Body of pancreas (tissue), 4 donors: Measurements from ENCODE around the gene SPESP1. TPM values are rescaled to one million over a fixed set of nuclear protein-coding genes. Genes with fewer than 3 reads are reported as not detected.

ENCODE experiments used
- ATAC-seq: fragments of 150-250 bp; one replicate; pipeline ENCODE4 v1.9.1; 2016
- DNase-seq, 4 donors: peaks; one replicate each; pipeline ENCODE4 v3.0.0-alpha.2; 2019
- H3K27ac ChIP-seq, 4 donors: fragments of 200-600 bp; sonication (generic); 1 replicate in 3 of 4; 2 replicates in 1 of 4; pipeline versions ENCODE4 v1.5.1 to v1.6.1; 2016 to 2019; ENCODE audit warnings: mild to moderate bottlenecking in 1 of 4, mixed read lengths in 1 of 4, moderate library complexity in 1 of 4
- H3K27me3 ChIP-seq, 2 donors: fragments of 200-600 bp; sonication (generic); one replicate each; pipeline ENCODE4 v1.6.0; 2016; ENCODE audit warnings: mild to moderate bottlenecking in 1 of 2
- H3K36me3 ChIP-seq, 2 donors: fragments of 200-600 bp; sonication (generic); replicated peaks in 1 of 2; 2 replicates each; pipeline ENCODE4 v1.5.1; 2016; ENCODE audit warnings: low read depth in 2 of 2; ENCODE audit not compliant: insufficient read depth in 1 of 2
- H3K4me1 ChIP-seq: fragments of 200-600 bp; sonication (generic); one replicate; pipeline ENCODE4 v1.6.0; 2016
- H3K4me3 ChIP-seq, 2 donors: fragments of 200-600 bp; sonication (generic); 1 replicate in 1 of 2; 2 replicates in 1 of 2; pipeline ENCODE4 v1.5.1; 2016 to 2019
- H3K9me3 ChIP-seq, 3 donors: fragments of 200-600 bp; sonication (generic); 1 replicate in 2 of 3; 2 replicates in 1 of 3; pipeline ENCODE4 v1.5.1; 2016
- CTCF ChIP-seq, 7 experiments: fragments of 450-650 bp in 4 of 7; fragments of 200-600 bp in 3 of 7; sonication (generic) in 3 of 7; IDR thresholded peaks; one replicate each; pipeline ENCODE4 v1.5.1; 2016 to 2019; ENCODE audit warnings: antibody characterized with exemption in 7 of 7
- POLR2A ChIP-seq, 3 donors: fragments of 450-650 bp; IDR thresholded peaks; one replicate each; pipeline ENCODE4 v1.6.1; 2016; ENCODE audit warnings: antibody characterized with exemption in 3 of 3, mild to moderate bottlenecking in 2 of 3
- WGBS, 2 donors: methylation state at CpG; one replicate each; pipeline ENCODE4 v1.1.5; 2017; 5-methylcytosine and 5-hydroxymethylcytosine counted together
- intact Hi-C: fragments of 100-400 bp; cut with DNase I; formaldehyde crosslinking; loops from one replicate; pipeline ENCODE4 v1.15.1; 2023
- total RNA-seq, 2 donors: library from RNA; depleted of rRNA; stranded (reverse); fragments of >200 nt; gene quantifications; one replicate each; pipeline ENCODE4 v1.1.0, GENCODE V29; 2016

Gene SPESP1
- total RNA-seq, 2 donors from 2014 or later = 2.1 TPM; not detected in 1

GRCh38 chr15:68924866-68925560 is 5.3 kb upstream of the SPESP1 start:
- no peaks in the 10 kb centered on the region for H3K27me3 ChIP-seq
- 4% methylated on average over 8 of the region's 8 CpGs for WGBS, 2 donors

GRCh38 chr15:68933001-68933400 is 2.7 kb downstream of the SPESP1 start:
- intact Hi-C loops = no loop called here
- peaks cover 4% of the 10 kb centered on the region for H3K4me1 ChIP-seq
- 88 to 90% methylated on average over 6 of the region's 6 CpGs for whole genome bisulfite sequencing, 2 donors
- H3K9me3 ChIP-seq = no peaks in the 10 kb centered on the region
- no peaks in the 10 kb centered on the region for H3K27me3 ChIP-seq
- no peaks in the 10 kb centered on the region for H3K36me3 ChIP-seq
- no peak overlapping the region for H3K4me3 ChIP-seq
- TF ChIP-seq CTCF (IDR thresholded peaks at IDR 0.05) = no peak
- TF ChIP-seq POLR2A (IDR thresholded peaks at IDR 0.05) = no peak
- DNase-seq (no peak), ATAC-seq (no peak)
- no peak overlapping the region for H3K27ac ChIP-seq

More at GRCh38 chr15:68924866-68925560, 5.3 kb upstream of the SPESP1 start:
- TF ChIP-seq POLR2A (IDR thresholded peaks at IDR 0.05) (no peak), CTCF (IDR thresholded peaks at IDR 0.05) (peak; percentile 73 to 89 (median 83))
- H3K4me1 ChIP-seq = peaks cover under 1% of the 10 kb centered on the region
- peak; percentile 74 to 85 (median 82) for DNase-seq
- ATAC-seq = peak; percentile 79
- intact Hi-C loops = no loop called here
- no peaks in the 10 kb centered on the region for H3K9me3 ChIP-seq
- H3K4me3 ChIP-seq = no peak overlapping the region
- H3K36me3 ChIP-seq = no peaks in the 10 kb centered on the region
- no peak overlapping the region for H3K27ac ChIP-seq

- Histone ChIP-seq H3K36me3 (no peaks in the 10 kb centered on the region), H3K9me3 (no peaks in the 10 kb centered on the region), H3K27me3 (no peaks in the 10 kb centered on the region), H3K4me1 (peaks cover 4% of the 10 kb centered on the region), H3K4me3 (no peak overlapping the region), H3K27ac (no peak overlapping the region)
- no peak for TF ChIP-seq POLR2A (IDR thresholded peaks at IDR 0.05)
- no peak for TF ChIP-seq CTCF (IDR thresholded peaks at IDR 0.05)
- ATAC-seq = no peak
- intact Hi-C loops = no loop called here
- DNase-seq = no peak
These were observed 4.0 kb downstream of the SPESP1 start for GRCh38 chr15:68934341-68934740.

- H3K27me3 ChIP-seq = no peaks in the 10 kb centered on the region
- intact Hi-C loops = no loop called here
- no peak overlapping the region for H3K27ac ChIP-seq
- DNase-seq = no peak
- H3K4me1 ChIP-seq = no peaks in the 10 kb centered on the region
- no peaks in the 10 kb centered on the region for H3K9me3 ChIP-seq
- H3K36me3 ChIP-seq = no peaks in the 10 kb centered on the region
- TF ChIP-seq CTCF (IDR thresholded peaks at IDR 0.05) (no peak), POLR2A (IDR thresholded peaks at IDR 0.05) (no peak)
- 75 to 83% methylated on average over 2 of the region's 2 CpGs for whole genome bisulfite sequencing, 2 donors
- no peak for ATAC-seq
- no peak overlapping the region for H3K4me3 ChIP-seq
These were observed 5.1 kb downstream of the SPESP1 start for GRCh38 chr15:68935400-68935937.

- ATAC-seq (no peak), DNase-seq (no peak)
- Histone ChIP-seq H3K27me3 (no peaks in the 10 kb centered on the region), H3K9me3 (no peaks in the 10 kb centered on the region), H3K4me3 (no peak overlapping the region), H3K27ac (no peak overlapping the region), H3K36me3 (no peaks in the 10 kb centered on the region), H3K4me1 (no peaks in the 10 kb centered on the region)
- intact Hi-C loops = no loop called here
- TF ChIP-seq POLR2A (IDR thresholded peaks at IDR 0.05) = no peak
- TF ChIP-seq CTCF (IDR thresholded peaks at IDR 0.05) = no peak
- 46 to 64% methylated on average over 1 of the region's 1 CpG for WGBS, 2 donors
These were observed 9.2 kb downstream of the SPESP1 start for GRCh38 chr15:68939501-68939900.
